ENCODE data around the gene APRT.
"Not testable (repeated sequence)": the region's sequence is repeated elsewhere in the genome, so short reads cannot be mapped to it uniquely, and the experiment has no call there.

APRT gene

GRCh38 chr16:88788749-88789148 lies 23.0 kb downstream of the APRT start:
- not testable (repeated sequence) for DNase-seq (ENCODE audit: low spot score)

DNA sequence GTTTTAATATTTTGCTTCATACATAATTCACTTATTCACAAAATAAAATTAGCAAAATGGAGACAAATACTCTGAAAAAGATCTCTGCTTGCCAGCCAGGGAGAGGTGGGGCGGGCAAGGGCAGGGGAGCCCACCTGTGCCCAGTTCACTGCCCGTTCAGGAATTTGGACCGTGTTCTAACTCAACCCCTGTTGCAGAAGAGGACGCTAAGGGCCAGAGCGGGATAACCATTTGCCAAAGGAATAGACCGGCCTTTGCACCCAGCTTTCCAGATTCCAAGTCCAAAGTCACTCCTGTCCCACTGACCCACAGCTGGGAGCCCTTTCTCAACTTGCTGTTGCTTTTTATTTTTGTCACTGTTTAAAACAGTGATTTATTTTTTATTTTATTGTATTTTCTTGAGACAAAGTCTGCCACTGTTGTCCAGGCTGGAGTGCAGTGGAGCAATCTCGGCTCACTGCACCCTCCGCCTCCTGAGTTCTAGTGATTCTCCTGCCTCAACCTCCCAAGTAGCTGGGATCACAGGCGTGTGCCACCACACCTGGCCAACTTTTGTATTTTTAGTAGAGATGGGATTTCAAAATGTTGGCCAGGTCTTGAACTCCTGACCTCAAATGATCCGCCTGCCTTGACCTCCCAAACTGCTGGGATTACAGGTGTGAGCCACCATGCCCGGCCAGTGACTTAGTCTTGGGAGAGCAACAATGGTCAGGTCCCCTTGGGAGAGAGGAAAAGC lies 24.0 kb downstream of the APRT start:
- no peak for DNase-seq (ENCODE audit: low spot score)

GRCh38 chr16:88785106-88785924 lies 26.4 kb downstream of the APRT start, which contains the start of gene PIEZO1:
PIEZO1 (minus strand) TSS chr16:88785220; CDS start chr16:88784964, 256 bp downstream.
- no peak for DNase-seq (ENCODE audit: low spot score)

DNA sequence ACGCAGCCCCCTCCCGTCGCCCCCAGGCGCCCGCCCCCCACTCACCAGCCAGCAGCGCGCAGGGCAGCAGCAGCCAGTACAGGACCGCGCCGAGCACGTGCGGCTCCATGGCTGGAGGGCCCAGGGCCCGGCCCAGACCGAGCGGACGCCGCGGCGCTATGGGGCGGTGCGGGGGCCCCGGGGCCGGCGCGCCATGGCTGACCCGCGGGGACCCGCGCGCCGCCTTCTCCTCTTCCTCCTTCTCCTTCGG lies 26.9 kb downstream of the APRT start:
- no peak for DNase-seq (ENCODE audit: low spot score)

DNA sequence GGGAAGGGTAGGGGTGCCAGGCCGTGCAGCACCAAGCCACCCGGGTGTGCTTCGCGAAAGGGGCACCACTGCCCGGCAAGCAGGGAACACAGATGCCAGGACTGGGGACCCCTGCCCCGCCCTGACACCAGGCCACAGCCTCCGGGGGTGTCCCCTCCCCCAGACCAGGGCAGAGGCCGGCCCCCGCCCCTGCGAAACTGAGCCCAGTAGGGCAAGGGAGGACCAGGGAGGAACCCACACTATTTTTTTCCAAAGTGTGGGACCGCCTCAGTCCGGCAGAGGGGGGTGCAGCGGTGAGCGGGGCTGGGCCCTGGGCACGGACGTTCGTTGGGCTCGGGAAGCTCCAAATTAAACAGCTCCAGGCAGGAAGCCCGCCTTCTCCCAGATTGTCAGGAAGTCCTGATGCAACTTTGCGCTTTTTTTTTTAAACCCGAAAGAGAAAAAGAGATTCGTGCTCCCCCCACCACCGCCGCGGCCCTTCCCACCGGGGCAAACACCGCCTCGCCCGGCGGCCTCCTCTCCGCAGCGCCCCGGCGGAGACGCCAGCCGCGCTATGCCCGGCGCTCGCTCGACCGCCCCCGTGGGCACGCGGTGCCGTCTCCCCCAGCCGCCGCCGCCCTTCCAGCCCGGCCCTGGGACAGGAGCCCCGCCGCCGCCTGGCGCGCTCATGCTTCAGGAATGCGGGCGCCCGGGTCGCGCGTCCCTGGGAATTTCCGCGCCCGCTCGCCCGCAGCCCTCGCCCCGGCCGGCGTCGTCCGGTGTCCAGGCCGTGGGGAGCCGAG lies 27.5 kb downstream of the APRT start:
- DNase-seq (ENCODE audit: low spot score): no peak

GRCh38 chr16:88783391-88784073 lies 28.2 kb downstream of the APRT start:
- no peak for DNase-seq (ENCODE audit: low spot score)

DNA sequence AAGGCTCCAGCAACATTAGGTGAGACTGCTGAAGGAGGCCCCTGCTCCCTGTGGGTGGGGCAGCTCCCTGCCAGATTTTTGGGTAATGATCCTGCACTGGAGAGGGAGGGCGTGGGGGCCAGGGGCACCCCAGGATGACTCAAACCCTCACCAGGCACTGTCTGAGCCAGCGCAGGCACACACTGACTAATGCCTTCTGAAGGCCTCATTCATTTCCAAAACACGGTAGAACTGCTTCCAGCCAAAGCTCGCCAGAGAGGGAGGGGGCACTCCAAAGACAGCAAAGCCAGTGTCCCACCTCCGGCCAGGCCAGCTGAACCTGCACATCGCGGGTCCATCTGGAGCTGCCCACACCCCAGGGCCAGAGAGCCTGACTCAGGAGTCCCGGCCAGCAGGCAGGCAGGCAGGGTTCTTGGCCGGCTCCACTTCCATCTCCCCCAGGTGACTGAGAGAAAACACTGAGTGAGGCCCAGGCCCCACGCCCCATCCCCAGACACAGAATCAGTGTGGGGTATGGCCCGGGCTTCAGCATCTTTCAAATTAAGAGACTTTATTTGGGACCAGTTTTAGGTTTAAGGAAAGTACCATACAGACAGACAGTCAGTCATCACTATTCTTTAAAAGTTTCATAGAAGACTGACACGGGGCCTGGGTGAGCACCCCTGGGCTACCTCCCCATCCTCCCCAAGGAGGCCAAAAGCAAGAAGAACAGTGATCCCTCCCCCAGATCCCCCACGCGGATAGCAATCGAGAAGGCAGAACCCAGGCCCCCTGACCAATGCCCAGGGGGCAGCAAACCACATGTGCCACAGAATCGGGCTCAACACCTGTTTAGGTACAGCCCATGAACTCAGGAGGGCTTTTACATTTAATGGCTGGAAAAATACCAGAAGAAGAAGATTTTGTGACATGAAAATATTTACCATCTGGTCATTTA lies 29.0 kb downstream of the APRT start:
- no peak for DNase-seq (ENCODE audit: low spot score)

GRCh38 chr16:88781140-88782077 lies 30.3 kb downstream of the APRT start:
- DNase-seq (ENCODE audit: low spot score): no peak

DNA sequence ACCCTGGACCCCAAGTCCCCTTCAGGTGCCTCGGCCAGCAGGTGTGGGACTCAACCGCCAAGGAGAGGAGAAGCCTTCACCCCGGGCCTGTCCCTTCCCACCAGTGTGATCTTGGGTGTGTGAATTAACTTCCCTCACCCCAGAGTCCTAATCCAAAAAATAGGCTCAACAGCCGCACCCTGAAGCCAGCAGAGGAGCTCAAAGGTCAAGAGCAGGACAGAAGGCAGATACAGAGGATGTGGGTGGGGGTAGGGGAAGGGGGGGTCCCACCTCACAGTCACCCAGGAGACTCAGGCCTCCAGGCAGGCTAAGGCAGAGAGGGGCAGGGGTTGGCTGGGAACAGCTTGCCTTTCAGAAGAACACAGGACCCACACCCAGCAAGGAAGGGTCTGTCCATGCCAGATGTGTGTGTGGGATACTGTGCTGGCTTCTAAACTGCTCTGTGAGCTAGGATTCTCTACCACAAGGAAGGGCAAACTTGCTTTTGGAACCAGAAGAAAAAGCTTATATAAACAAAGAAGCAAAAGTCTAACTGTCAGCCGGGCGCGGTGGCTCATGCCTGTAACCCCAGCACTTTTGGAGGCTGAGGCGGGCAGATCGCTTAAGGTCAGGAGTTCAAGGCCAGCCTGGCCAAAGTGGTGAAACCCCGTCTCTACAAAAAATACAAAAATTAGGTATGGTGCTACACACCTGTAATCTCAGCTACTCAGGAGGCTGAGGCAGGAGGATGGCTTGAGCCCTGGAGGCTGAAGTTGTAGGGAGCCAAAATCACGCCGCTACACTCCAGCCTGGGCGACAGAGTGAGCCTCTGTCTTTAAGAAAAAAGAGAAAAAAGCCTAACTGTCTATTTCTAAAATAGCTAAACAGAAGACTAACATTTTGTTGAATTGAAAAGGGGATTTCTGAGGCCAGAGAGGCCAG lies 31.3 kb downstream of the APRT start:
- DNase-seq (ENCODE audit: low spot score): no peak

DNA sequence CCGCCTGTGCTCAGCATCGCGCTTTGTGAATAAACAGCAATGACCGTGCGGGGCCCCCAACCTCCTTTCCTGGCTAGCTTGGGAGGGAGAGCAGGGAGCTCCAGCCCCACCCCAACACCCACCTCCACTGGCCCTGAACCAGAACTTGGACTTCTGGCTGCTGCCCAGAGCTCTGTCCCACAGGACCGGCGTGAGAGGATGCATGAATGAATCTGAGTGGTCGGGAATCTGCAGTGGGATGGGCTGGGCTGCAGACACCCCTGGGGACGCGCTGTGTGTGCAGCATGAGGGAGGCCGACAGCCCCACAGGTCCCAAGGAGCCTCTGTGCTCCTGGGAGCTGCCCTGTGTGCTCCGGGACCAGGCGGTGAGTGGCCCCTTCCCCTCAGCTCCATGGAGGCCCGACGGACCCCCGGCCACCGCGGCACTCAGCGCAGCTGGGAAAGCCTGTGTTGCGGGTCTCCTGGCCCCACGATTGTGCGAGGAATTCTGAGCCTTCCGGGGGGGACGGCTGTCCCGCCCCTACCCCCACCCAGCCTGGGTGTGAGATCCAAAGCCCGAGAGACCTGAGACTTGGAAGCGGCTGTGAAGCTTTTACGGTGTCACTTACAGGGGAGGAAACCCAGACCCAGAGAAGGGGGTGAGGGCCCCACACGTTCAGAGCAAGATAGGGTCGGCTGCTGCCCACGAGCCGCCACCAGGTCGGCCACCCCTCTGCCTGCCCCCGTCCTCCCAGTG lies 32.2 kb downstream of the APRT start:
- no peak for DNase-seq (ENCODE audit: low spot score)

- DNase-seq (ENCODE audit: low spot score): no peak
Measured at GRCh38 chr16:88778541-88779065, 33.1 kb downstream of the APRT start.

DNA sequence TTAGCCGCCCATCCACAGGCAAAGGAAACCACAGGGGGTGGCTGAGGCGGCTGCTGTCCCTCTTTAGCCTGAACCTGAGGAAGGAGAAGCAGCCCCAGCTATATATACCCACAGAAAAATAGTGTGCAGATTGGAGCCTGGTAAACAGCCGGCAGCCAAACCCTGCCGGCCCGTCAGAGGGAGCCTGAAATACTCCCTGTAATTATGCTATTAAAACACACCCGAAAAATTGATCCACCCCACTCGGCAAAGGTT lies 33.5 kb downstream of the APRT start:
- DNase-seq (ENCODE audit: low spot score): no peak

- no peak for DNase-seq (ENCODE audit: low spot score)
Measured at GRCh38 chr16:88777471-88778270, 34.1 kb downstream of the APRT start.

- DNase-seq (ENCODE audit: low spot score): no peak
Measured at GRCh38 chr16:88775825-88776224, 35.9 kb downstream of the APRT start.

GRCh38 chr16:88774544-88775393 lies 37.0 kb downstream of the APRT start:
- DNase-seq (ENCODE audit: low spot score): no peak

DNA sequence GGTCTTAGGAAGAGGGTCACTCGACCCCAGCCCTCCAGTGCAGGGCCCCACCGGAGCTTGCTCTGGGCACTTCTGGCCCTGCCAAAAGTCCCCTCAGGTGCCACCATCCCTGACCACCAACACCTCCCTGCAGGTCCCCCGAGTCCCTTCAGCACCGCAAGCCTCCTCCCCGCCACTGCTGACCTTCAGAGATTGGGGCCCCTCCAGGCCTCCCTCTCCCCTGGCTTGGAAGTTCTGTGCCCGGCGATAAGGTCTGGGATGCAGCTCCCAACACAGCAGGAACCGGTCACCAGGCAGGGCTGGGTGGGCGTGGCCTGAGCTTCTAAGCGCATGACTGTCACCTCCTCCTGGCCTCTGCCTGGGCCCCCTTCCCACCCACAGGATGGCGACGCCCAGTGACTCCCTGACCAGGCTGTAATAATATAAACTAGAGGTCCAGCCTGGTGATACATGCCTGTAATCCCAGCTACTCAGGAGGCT lies 37.9 kb downstream of the APRT start:
- peak; percentile 65 for DNase-seq (ENCODE audit: low spot score)
